ENCODE data around the gene EDARADD.
"Not testable (repeated sequence)": the region's sequence is repeated elsewhere in the genome, so short reads cannot be mapped to it uniquely, and the experiment has no call there.

EDARADD gene

GRCh38 chr1:236491469-236492136 lies 97.5 kb downstream of the EDARADD start:
- no peak for DNase-seq

GRCh38 chr1:236492378-236492777 lies 98.3 kb downstream of the EDARADD start:
- DNase-seq = no peak

GRCh38 chr1:236494082-236494481 lies 100.0 kb downstream of the EDARADD start:
- DNase-seq = no peak

GRCh38 chr1:236494586-236495466 lies 100.7 kb downstream of the EDARADD start:
- no peak for DNase-seq

- no peak for DNase-seq
These were observed 101.5 kb downstream of the EDARADD start for GRCh38 chr1:236495467-236496112.

GRCh38 chr1:236497908-236498307 lies 103.8 kb downstream of the EDARADD start:
- no peak for DNase-seq

- DNase-seq = no peak
These were observed 107.0 kb downstream of the EDARADD start for GRCh38 chr1:236501093-236501492.

GRCh38 chr1:236502579-236502971 lies 108.5 kb downstream of the EDARADD start:
- DNase-seq = no peak

GRCh38 chr1:236502972-236503639 lies 109.0 kb downstream of the EDARADD start:
- peak; percentile 24 for DNase-seq

GRCh38 chr1:236504338-236504737 lies 110.3 kb downstream of the EDARADD start:
- not testable (repeated sequence) for DNase-seq

- DNase-seq = peak; percentile 26
These were observed 113.1 kb downstream of the EDARADD start for GRCh38 chr1:236507022-236507700.

GRCh38 chr1:236508593-236509027 lies 114.5 kb downstream of the EDARADD start:
- DNase-seq = no peak

GRCh38 chr1:236509203-236509602 lies 115.1 kb downstream of the EDARADD start:
- DNase-seq = no peak

GRCh38 chr1:236509647-236510401 lies 115.7 kb downstream of the EDARADD start:
- no peak for DNase-seq

- DNase-seq = no peak
These were observed 117.8 kb downstream of the EDARADD start for GRCh38 chr1:236511735-236512418.

- DNase-seq = no peak
These were observed 120.8 kb downstream of the EDARADD start for GRCh38 chr1:236514703-236515442.

- DNase-seq = no peak
These were observed 121.4 kb downstream of the EDARADD start for GRCh38 chr1:236515443-236515958.

- DNase-seq = peak; percentile 42
These were observed 123.0 kb downstream of the EDARADD start for GRCh38 chr1:236516929-236517704.

- no peak for DNase-seq
These were observed 124.2 kb downstream of the EDARADD start for GRCh38 chr1:236518322-236518721.

Data from amniotic stem cell (primary cell).